Activated CD8-positive, alpha-beta memory T cell treated with anti-CD3 and anti-CD28 coated beads, Interleukin-2, amount 50 U/mL, for 4 hours (primary cell): ENCODE data around the gene ZSCAN12.

ENCODE experiments used
- DNase-seq: peaks from one replicate; pipeline ENCODE4 v3.0.0-alpha.2; 2020

Gene ZSCAN12

GRCh38 chr6:28353356-28353755 is 46.2 kb downstream of the ZSCAN12 start:
- DNase-seq: no peak

GRCh38 chr6:28351493-28351925 is 48.0 kb downstream of the ZSCAN12 start:
- DNase-seq: no peak

GRCh38 chr6:28351087-28351486 is 48.5 kb downstream of the ZSCAN12 start:
- no peak for DNase-seq

GRCh38 chr6:28349892-28350737 is 49.4 kb downstream of the ZSCAN12 start, which contains the start of gene ZKSCAN3:
Gene ZKSCAN3, plus strand, starts transcription at chr6:28349947. Its CDS starts 9,640 bp downstream, at chr6:28359587.
- DNase-seq: peak; percentile 80

GRCh38 chr6:28349344-28349891 is 50.1 kb downstream of the ZSCAN12 start:
- no peak for DNase-seq

GRCh38 chr6:28347119-28347518 is 52.4 kb downstream of the ZSCAN12 start:
- no peak for DNase-seq

- no peak for DNase-seq
These were observed 54.3 kb downstream of the ZSCAN12 start for GRCh38 chr6:28345201-28345600.

GRCh38 chr6:28343898-28344677 is 55.5 kb downstream of the ZSCAN12 start:
- no peak for DNase-seq

GRCh38 chr6:28340310-28341095 is 59.0 kb downstream of the ZSCAN12 start:
- no peak for DNase-seq

GRCh38 chr6:28337121-28337520 is 62.4 kb downstream of the ZSCAN12 start:
- no peak for DNase-seq

- no peak for DNase-seq
These were observed 63.0 kb downstream of the ZSCAN12 start for GRCh38 chr6:28336284-28337120.

- peak; percentile 76 for DNase-seq
These were observed 63.8 kb downstream of the ZSCAN12 start, which contains the start of gene ZSCAN31 for GRCh38 chr6:28335564-28336283. Gene ZSCAN31, minus strand, starts transcription at chr6:28336148. Its CDS starts 6,465 bp downstream, at chr6:28329683.

GRCh38 chr6:28335040-28335563 is 64.4 kb downstream of the ZSCAN12 start:
- no peak for DNase-seq

- DNase-seq: no peak
These were observed 65.1 kb downstream of the ZSCAN12 start for GRCh38 chr6:28334286-28335039.

- no peak for DNase-seq
These were observed 65.9 kb downstream of the ZSCAN12 start for GRCh38 chr6:28333599-28334018.

- DNase-seq: no peak
These were observed 66.5 kb downstream of the ZSCAN12 start for GRCh38 chr6:28333047-28333446.

GRCh38 chr6:28330041-28330440 is 69.5 kb downstream of the ZSCAN12 start:
- no peak for DNase-seq
